ENCODE results near the gene MYO9B.
"Not testable (repeated sequence)": the region's sequence is repeated elsewhere in the genome, so short reads cannot be mapped to it uniquely, and the experiment has no call there.

MYO9B gene

GRCh38 chr19:17172624-17173345 lies 97.2 kb downstream of the MYO9B start:
- DNase-seq = no peak

GRCh38 chr19:17178291-17178690 lies 102.7 kb downstream of the MYO9B start:
- no peak for DNase-seq

GRCh38 chr19:17180997-17181702 lies 105.6 kb downstream of the MYO9B start:
- no peak for DNase-seq

GRCh38 chr19:17183271-17183761 lies 107.7 kb downstream of the MYO9B start:
- DNase-seq = no peak

GRCh38 chr19:17183858-17184321 lies 108.3 kb downstream of the MYO9B start:
- no peak for DNase-seq

GRCh38 chr19:17184371-17184841 lies 108.8 kb downstream of the MYO9B start:
- no peak for DNase-seq

- no peak for DNase-seq
These were observed 110.0 kb downstream of the MYO9B start for GRCh38 chr19:17185590-17185989.

- not testable (repeated sequence) for DNase-seq
These were observed 116.2 kb downstream of the MYO9B start for GRCh38 chr19:17191736-17192135.

GRCh38 chr19:17192751-17193150 lies 117.2 kb downstream of the MYO9B start:
- no peak for DNase-seq

- no peak for DNase-seq
These were observed 119.0 kb downstream of the MYO9B start for GRCh38 chr19:17194608-17195007.

- no peak for DNase-seq
These were observed 119.5 kb downstream of the MYO9B start for GRCh38 chr19:17195106-17195505.

GRCh38 chr19:17196610-17197009 lies 121.0 kb downstream of the MYO9B start:
- no peak for DNase-seq

- DNase-seq = no peak
These were observed 122.1 kb downstream of the MYO9B start for GRCh38 chr19:17197666-17198065.

GRCh38 chr19:17200408-17201079 lies 125.0 kb downstream of the MYO9B start:
- DNase-seq = no peak

- DNase-seq = peak in 1 of 56 donors; percentile 29
These were observed 126.7 kb downstream of the MYO9B start for GRCh38 chr19:17202249-17202648.

- DNase-seq = no peak
These were observed 127.1 kb downstream of the MYO9B start for GRCh38 chr19:17202713-17203112.

- peak in 24 of 56 donors; percentile 0 to 60 (median 22) for DNase-seq
These were observed 129.9 kb downstream of the MYO9B start for GRCh38 chr19:17205237-17206140.

- DNase-seq = no peak
These were observed 131.4 kb downstream of the MYO9B start for GRCh38 chr19:17206736-17207581.

GRCh38 chr19:17209126-17210036 lies 133.8 kb downstream of the MYO9B start:
- DNase-seq = peak in 4 of 56 donors; percentile 6 to 34 (median 8)

Measured in amygdala (tissue), 56 donors.